HG02759 (cell line): ENCODE results near the gene TREH.
"Not testable (repeated sequence)": the region's sequence is repeated elsewhere in the genome, so short reads cannot be mapped to it uniquely, and the experiment has no call there.

ENCODE experiments used
- ATAC-seq: cut with Tn5 transposase; IDR thresholded peaks from one replicate; pipeline ENCODE4 v1.9.1; 2021; ENCODE audit warnings: mild to moderate bottlenecking, moderate library complexity; ENCODE audit not compliant: unreplicated experiment

The TREH gene, protein sequence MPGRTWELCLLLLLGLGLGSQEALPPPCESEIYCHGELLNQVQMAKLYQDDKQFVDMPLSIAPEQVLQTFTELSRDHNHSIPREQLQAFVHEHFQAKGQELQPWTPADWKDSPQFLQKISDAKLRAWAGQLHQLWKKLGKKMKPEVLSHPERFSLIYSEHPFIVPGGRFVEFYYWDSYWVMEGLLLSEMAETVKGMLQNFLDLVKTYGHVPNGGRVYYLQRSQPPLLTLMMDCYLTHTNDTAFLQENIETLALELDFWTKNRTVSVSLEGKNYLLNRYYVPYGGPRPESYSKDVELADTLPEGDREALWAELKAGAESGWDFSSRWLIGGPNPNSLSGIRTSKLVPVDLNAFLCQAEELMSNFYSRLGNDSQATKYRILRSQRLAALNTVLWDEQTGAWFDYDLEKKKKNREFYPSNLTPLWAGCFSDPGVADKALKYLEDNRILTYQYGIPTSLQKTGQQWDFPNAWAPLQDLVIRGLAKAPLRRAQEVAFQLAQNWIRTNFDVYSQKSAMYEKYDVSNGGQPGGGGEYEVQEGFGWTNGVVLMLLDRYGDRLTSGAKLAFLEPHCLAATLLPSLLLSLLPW

DNA sequence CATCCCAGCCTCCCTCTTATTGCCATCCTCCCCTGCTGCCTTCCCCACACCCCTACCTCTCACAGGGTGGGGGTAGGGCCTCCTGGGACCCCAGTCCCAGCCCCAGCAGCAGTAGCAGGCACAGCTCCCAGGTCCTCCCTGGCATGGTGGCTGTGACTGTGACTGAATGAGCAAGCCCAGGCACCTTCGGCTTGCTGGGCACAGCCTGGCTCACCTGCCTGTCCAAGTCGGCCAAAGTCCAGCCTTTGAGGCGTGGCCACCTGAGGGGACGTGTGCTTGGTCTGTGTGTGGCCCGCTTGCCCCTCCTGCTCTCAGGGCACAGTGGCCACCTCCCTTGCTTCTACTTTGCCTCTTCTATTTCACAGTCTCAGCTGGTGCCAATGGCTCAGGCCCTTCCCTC is at the start of gene TREH:
Gene TREH, minus strand, starts transcription at position 168 of the 400 bp plus-strand sequence. Its CDS starts 23 bp downstream, at position 145.
- ATAC-seq, result no peak

DNA sequence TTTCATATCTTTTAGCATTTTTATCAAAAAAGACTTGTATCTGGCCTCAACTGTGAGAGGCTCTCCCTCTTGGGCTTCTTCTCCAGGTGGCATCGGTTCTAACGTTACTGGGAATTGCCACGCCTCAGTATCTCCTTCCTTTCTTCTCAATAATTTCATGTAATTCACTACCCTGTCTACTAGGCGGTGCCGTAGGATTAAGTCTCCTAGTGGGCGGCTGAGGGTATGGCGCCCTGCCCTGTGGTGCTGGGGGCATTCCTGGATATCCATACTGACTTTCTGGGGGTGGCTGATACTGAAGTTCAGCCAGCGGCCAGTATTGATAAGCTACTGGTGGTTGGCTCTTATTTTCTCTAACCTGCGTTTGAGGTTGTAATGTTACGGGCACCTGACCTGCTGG is 48.7 kb upstream of the TREH start:
- ATAC-seq, result not testable (repeated sequence)

DNA sequence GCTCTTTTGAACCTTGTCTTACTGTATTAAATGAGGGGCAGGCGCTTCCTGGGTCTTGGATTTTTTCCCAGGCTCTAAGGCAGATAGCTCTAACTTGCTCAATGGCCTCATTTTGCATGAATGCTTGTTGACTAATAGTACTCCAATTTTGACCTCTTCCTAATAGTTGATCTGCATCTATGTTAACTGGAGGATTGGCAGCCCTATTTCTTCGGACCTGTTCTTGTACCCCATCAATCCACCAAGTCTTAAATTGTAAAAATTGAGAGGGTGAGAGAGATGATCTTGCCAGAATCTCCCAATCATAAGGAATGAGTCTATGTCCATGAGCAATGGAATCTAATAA is 48.2 kb upstream of the TREH start:
- not testable (repeated sequence) for ATAC-seq

DNA sequence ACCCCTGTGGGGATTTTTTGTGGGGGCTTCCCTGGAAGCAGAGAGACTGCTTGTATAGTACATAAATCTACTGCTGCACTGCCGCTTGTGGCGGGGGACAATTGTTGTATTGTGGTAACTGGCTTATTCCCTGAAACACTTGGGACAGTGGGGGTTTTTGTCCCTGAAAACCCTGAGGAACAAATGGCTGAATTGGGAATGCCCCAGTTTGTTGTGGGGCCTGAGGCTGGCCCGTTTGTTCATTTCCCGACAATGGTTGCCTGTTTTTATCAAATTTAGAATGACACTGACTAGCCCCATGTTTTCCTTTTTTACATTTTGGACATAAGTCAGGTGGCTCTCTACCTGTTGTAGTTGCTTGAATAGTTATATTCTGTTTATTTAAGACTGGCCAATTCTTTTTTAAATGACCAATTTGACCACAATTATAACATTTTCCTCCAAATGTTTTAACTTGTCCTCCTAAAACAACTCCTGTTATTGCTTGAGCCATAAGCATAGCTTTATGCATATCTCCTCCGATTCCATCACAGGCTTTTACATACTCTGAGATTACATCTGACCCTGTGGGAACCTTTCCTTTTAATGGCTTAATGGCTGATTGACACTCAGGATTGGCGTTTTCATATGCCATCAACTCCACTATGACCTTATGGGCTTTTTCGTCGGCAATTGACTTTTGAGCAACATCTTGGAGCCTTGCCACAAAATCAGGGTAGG is 47.7 kb upstream of the TREH start:
- not testable (repeated sequence) for ATAC-seq

DNA sequence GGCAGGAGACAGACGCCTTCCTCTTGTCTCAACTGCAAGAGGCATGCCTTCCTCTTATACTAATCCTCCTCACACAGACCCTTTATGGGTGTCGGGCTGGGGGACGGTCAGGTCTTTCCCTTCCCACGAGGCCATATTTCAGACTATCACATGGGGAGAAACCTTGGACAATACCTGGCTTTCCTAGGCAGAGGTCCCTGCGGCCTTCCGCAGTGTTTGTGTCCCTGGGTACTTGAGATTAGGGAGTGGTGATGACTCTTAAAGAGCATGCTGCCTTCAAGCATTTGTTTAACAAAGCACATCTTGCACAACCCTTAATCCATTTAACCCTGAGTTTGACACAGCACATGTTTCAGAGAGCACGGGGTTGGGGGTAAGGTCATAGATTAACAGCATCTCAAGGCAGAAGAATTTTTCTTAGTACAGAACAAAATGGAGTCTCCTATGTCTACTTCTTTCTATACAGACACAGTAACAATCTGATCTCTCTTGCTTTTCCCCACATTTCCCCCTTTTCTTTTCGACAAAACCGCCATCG is 42.1 kb upstream of the TREH start:
- ATAC-seq, result not testable (repeated sequence)

DNA sequence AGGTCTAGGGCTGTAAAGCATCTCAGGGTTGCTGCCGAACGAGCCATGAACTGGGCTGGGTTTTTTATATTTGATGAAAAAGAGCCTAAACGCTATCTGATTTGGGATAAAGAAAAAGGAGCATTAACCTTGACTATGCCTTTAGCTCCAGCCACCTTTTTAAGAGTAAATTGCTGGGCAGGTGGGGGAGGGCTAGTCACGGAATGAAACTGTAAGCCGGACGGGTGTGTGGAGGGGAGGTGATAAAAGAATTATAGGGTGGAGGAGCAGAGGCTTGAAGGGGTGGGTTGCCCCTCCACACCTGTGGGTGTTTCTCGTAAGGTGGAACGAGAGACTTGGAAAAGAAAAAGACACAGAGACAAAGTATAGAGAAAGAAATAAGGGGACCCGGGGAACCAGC is 41.3 kb upstream of the TREH start:
- not testable (repeated sequence) for ATAC-seq

DNA sequence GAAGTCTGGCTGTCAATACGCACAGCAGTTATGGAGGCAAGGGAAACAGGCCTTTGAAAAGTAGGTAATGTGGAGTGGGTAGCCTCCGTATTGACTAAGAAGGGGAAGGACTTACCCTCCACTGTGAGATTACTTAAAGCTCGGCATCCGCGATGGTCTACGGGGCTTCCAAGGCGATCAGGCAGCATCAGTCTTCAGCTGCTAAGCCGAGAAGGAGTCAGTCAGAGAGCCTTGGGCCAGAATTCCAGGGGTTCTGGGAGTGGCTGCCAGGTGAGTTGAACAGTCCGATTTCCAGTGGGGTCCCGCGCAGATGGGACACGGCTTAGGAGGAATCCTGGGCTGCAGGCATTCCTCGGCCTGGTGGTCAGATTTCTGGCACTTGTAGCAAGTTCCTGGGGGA is 40.6 kb upstream of the TREH start:
- ATAC-seq, result not testable (repeated sequence)

DNA sequence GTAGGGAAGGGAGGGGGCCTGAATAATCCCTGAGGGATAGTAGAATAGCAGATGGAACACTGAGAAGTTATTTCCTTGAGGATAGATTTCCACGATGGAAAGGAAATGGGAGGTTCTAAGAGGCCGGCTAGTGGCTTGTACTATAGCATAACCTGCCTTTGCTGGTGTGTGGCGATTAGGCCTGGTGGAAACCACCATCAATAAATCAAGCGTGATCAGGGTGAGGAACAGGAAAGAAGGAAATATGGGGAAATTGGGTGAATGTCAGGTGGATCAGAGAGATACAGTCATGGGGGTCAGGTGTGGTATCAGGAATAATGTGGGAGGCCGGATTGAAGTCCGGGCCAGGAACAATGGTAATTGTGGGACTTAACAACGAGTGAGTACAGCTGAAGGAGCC is 39.1 kb upstream of the TREH start:
- ATAC-seq, result not testable (repeated sequence)

DNA sequence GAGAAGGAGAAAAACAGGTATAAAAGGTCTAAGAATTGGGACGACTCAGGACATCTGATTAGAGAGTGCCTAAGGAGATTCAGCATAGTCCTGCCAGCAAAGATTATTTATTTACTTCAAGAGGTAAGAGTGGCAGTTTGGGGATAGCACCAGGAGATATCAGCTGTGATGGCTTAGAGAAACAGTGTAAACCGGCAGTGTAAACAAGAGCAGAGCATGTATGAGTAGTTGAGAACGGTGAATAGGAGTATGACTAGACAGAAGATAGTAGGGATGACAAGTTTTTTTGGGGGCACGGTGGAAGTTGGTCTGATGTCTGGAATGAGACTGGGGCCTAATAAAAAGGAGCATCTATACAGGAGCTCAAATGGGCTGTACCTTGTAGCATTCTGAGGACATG is 38.3 kb upstream of the TREH start:
- not testable (repeated sequence) for ATAC-seq

DNA sequence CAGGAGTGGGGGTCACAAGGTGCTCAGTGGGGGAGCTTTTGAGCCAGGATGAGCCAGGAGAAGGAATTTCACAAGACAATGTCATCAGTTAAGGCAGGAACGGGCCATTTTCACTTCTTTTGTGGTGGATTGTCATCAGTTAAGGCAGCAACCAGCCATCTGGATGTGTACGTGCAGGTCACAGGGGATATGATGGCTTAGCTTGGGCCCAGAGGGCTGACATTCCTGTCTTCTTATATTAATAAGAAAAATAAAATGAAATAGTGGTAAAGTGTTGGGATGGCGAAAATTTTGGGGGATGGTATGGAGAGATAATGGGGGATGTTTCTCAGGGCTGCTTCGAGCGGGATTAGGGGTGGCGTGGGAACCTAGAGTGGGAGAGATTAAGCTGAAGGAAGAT is 37.8 kb upstream of the TREH start:
- not testable (repeated sequence) for ATAC-seq

DNA sequence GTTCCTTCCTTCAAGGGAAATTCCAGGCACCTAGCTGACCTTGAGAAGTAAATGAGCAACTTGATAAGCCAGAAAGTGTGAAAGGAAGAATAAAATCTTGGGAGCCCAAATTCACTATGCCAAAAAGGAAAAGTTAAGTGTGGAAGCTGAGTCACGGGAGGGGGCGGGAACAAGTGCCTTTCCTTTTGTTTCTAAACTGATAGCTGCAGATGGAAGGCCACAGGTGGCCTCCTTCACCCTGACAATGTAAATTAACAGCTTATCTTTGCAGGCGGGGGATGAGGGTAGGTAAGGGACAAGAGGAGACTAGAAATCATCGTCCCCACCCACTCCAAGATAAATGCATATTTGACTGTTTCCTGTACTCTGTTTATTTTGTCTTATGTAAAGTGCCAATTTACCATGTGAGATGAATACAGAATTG is 36.4 kb upstream of the TREH start:
- ATAC-seq, result no peak

DNA sequence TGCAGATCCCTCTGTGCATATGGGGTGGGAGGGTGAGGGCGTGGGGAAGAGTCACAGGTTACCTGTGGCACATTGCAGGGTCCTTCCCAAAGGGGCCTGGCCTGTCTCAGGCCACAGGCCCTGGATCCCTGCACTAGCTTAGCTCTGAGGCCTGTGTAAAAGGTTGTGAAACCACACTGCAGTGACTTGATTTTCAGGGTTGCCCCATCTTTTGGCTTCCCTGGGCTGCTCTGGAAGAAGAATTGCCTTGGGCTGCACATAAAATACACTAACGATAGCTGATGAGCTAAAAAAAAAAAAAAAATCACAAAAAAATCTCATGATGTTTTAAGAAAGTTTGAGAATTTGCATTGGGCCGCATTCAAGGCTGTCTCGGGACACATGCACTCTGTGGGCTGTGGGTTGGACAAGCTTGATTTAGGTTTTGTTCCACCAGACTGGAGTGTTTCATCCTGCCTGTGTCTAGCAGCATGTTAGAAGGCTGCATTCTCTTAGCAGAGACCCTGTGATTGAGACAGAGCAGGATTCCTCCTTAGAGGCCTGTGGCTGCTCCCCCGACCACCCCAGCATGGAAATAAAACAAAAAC is 35.9 kb upstream of the TREH start:
- peak; percentile 60 for ATAC-seq

DNA sequence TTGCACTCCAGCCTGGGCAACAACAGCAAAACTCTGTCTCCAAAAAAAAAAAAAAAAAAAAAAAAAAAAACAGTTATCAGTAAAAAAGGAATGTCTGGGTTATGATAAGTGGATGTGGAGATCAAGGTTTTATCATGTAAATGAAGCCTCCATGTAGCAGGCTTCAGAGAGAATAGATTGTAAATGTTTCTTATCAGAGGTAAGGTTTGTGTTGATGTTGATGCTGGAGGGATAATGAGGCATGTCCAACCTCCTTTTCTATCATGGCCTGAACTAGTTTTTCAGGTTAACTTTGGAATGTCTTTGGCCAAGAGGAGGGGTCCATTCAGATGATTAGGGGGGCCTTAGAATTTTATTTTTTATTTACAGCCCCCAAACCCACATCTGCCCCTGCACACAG is 35.4 kb upstream of the TREH start:
- ATAC-seq, result no peak

DNA sequence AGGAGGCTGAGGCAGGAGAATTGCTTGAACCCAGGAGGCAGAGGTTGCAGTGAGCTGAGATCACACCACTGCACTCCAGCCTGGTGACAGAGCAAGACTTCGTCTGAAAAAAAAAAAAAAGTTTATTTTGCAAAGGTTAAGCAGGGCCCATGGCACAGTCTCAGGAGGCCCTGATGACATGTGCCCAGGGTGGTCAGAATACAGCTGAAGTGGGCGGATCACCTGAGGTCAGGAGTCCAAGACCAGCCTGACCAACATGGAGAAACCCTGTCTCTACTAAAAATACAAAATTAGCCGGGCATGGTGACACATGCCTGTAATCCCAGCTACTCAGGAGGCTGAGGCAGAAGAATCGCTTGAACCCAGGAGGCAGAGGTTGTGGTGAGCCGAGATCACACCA is 35.0 kb upstream of the TREH start:
- not testable (repeated sequence) for ATAC-seq

DNA sequence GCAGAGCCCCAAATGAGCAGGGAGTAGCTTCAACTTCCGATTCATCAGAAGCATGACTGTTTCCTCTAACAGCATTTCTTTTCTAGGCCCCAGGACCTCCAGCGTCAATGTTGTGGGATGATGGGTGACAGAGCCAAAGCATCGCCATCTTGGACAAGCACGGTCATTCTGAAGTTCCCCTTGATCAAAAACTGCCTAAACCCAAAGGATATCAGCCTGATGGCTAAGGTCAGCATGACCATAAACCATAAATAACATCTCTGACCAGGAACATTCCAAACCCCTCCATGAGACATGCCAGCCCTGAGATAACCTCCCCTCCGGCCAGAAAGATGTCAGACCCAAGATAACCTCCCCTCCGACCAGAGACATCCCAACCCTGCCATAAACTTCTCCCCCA is 28.8 kb upstream of the TREH start:
- ATAC-seq, result no peak

DNA sequence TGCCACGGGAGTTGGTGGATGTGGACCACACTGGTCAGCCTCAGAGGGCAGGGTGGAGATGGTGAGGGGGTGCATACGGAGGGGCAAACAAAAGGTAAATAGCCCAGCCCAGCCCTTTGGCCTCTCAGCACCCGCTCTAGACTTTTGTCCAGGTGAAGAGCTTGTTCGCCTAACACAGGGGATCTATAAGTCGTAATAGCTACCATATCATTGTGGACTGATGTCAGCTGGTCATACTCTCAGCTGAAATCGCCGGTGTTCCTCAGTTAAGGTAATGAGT is 27.0 kb upstream of the TREH start:
- ATAC-seq, result no peak

DNA sequence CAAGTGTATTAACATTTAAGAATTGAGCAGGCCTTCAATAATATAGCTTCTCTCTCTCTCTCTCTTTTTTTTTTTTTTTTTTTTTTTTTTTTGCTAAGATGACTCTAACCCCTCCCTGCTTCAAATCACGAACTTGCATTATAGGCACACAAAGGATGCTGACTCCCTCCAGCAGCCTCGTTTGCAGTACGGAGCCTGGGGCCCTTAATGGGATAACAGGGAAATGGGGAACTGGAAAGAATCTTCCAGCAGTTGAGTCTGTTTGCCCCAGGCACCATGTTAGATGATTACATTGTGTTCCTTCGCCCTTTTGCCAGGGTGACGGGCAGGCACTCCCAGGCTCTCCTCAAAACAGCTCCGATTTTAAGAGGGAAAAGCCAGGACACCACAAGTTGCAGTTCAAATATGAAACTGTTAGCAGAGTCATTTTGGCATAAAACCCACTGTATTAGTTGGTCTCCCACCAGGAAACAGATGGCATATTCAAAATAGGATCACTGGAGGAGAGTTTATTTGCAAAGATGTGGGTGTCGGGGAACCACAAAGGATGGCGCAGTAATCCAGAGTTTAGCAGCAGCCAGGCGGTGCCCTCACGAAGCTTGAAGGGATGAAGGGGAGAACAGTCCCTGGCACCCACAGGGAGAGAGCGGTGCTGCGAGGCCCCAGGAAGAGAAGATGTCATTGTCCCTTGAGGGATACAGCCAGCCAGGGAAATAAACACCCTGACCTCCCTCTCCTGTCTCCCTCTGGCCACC is 26.5 kb upstream of the TREH start:
- no peak for ATAC-seq

DNA sequence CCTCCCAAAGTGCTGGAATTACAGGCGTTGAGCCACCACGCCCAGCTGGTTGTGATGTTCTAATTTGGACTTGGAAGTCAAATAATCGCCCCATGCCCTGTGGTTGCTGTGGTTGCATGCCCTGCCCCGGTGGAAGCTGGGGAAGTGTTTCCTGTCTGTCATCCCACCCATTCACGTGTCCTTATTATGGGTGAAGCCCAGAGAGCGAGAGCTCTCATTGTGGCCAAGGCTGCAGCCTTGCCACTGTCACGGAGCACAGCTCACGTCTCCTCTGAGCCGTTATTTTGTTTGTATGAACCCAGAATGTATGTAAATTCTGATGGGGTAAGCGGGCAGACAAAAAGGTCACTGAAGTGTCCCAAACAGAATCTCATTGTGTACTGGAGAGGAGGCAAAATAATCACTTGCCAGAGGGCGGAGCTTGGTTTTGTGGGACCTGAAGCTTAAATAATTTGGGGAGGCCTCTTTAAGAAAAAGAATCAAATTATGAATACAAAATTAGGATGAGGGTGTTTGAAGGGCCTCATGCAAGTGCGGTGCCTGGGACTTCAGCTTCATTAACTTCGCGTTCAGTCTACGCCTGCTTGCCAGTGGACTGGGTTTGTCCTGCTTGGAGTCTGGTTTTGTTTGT is 25.8 kb upstream of the TREH start:
- no peak for ATAC-seq

DNA sequence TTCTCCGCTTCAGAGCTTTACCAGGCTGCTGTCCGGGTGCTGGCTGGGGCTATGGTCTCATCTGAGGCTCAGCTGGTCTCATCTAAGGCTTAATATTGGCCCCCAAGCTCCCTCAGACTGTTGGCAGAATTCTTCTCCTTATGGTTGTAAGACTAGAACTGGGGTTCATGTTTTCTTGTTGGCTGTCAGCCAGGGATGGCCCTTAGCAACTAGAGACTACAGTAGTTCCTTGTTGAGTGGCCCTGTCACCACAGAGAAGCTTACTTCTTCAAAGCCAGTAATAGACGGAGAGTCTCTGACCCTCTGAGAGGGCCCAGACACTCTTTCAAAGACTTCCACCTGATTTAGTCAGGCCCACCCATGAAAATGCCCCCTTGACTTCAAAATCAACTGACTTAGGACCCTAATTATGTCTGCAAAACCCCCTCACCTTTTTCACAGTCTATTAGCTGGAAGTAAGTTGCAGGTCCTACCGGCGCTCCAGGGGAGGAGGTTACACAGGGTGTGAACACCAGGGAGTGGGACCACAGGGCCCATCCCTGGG is 24.2 kb upstream of the TREH start:
- ATAC-seq, result no peak
